Renal cortex interstitium (tissue), 11 donors: Measurements from ENCODE around the gene PLEKHF1. TPM values are rescaled to one million over a fixed set of nuclear protein-coding genes. Genes with fewer than 3 reads are reported as not detected.
A peak's percentile ranks its signal among the peaks of the same experiment; 100 is the strongest.

Experiments used
- DNase-seq, 11 donors: peaks; one replicate each; pipeline ENCODE4 v3.0.0-alpha.2; 2013; ENCODE audit warnings: low read depth in 9 of 11, low spot score in 4 of 11; ENCODE audit errors: extremely low read depth in 1 of 11
- polyA plus RNA-seq, 3 donors: library from polyadenylated mRNA; unstranded; fragments of 120-200 nt; gene quantifications; one replicate each; pipeline ENCODE4 v1.2.1, GENCODE V29; 2013; ENCODE audit not compliant: insufficient read length in 3 of 3

The PLEKHF1 gene
- polyA plus RNA-seq, 3 donors: 1.3 to 2.1 (median 2.0) TPM

- DNase-seq: no peak
Observed at GRCh38 chr19:29673451-29674371, 8.4 kb downstream of the PLEKHF1 start.

GRCh38 chr19:29674374-29675119 lies 9.3 kb downstream of the PLEKHF1 start:
- no peak for DNase-seq

GRCh38 chr19:29675120-29675649 lies 9.9 kb downstream of the PLEKHF1 start:
- no peak for DNase-seq

- no peak for DNase-seq
Observed at GRCh38 chr19:29675650-29676186, 10.5 kb downstream of the PLEKHF1 start.

GRCh38 chr19:29676586-29676985 lies 11.3 kb downstream of the PLEKHF1 start:
- no peak for DNase-seq

GRCh38 chr19:29677001-29677817 lies 11.9 kb downstream of the PLEKHF1 start:
- no peak for DNase-seq

GRCh38 chr19:29678484-29679106 lies 13.3 kb downstream of the PLEKHF1 start:
- no peak for DNase-seq

GRCh38 chr19:29679598-29680210 lies 14.4 kb downstream of the PLEKHF1 start:
- DNase-seq: no peak

- DNase-seq: no peak
Observed at GRCh38 chr19:29680447-29680846, 15.2 kb downstream of the PLEKHF1 start.

- no peak for DNase-seq
Observed at GRCh38 chr19:29680937-29681336, 15.7 kb downstream of the PLEKHF1 start.

- no peak for DNase-seq
Observed at GRCh38 chr19:29681422-29682235, 16.4 kb downstream of the PLEKHF1 start.

- DNase-seq: no peak
Observed at GRCh38 chr19:29682236-29682895, 17.1 kb downstream of the PLEKHF1 start.

- DNase-seq: no peak
Observed at GRCh38 chr19:29683009-29683408, 17.7 kb downstream of the PLEKHF1 start.

- no peak for DNase-seq
Observed at GRCh38 chr19:29685326-29685725, 20.1 kb downstream of the PLEKHF1 start.

GRCh38 chr19:29686285-29686805 lies 21.1 kb downstream of the PLEKHF1 start:
- no peak for DNase-seq

- peak in 4 of 11 donors; percentile 47 to 72 (median 61) for DNase-seq
Observed at GRCh38 chr19:29687244-29687896, 22.1 kb downstream of the PLEKHF1 start.
